Activated CD4-positive, alpha-beta memory T cell treated with anti-CD3 and anti-CD28 coated beads for 36 hours (primary cell): ENCODE measurements around the gene MYO15A. TPM values are rescaled to one million over a fixed set of nuclear protein-coding genes. Genes with fewer than 3 reads are reported as not detected.

Experiments used
- CTCF ChIA-PET: fragments of 350-600 bp; sonication (Branson Sonifier 250); formaldehyde crosslinking; loops from one replicate; lab custom pipeline; 2021; ENCODE audit warnings: antibody characterized with exemption, inconsistent platforms; lab: Charles Lee
- POLR2A ChIA-PET: fragments of 350-600 bp; sonication (Branson Sonifier 250); formaldehyde crosslinking; loops from one replicate; lab custom pipeline; 2021; ENCODE audit warnings: antibody characterized with exemption; lab: Charles Lee
- DNase-seq: peaks from one replicate; pipeline ENCODE4 v3.0.0-alpha.2; 2020
- H3K27ac Mint-ChIP-seq: one replicate; pipeline ENCODE4 v1.8.0; 2021; ENCODE audit warnings: mixed read lengths
- H3K27me3 Mint-ChIP-seq: one replicate; pipeline ENCODE4 v1.8.0; 2021; ENCODE audit warnings: mixed read lengths
- H3K36me3 Mint-ChIP-seq: one replicate; pipeline ENCODE4 v1.8.0; 2021; ENCODE audit warnings: mixed read lengths
- H3K4me1 Mint-ChIP-seq: one replicate; pipeline ENCODE4 v1.8.0; 2021; ENCODE audit warnings: low read depth, mixed read lengths
- H3K4me3 Mint-ChIP-seq: one replicate; pipeline ENCODE4 v1.8.0; 2021; ENCODE audit warnings: mild to moderate bottlenecking, mixed read lengths
- H3K9me3 Mint-ChIP-seq: one replicate; pipeline ENCODE4 v1.8.0; 2021; ENCODE audit warnings: mixed read lengths
- intact Hi-C: fragments of 100-400 bp; cut with micrococcal nuclease; formaldehyde crosslinking; loops from one replicate; pipeline ENCODE4 v1.15.1; 2023
- total RNA-seq, 2 experiments: library from RNA; stranded (reverse); gene quantifications; one replicate each; pipeline ENCODE4 v1.2.3, GENCODE V29; 2021

MYO15A gene
- total RNA-seq, 2 experiments from 2014 or later = 0.78 to 1.3 TPM

DNA sequence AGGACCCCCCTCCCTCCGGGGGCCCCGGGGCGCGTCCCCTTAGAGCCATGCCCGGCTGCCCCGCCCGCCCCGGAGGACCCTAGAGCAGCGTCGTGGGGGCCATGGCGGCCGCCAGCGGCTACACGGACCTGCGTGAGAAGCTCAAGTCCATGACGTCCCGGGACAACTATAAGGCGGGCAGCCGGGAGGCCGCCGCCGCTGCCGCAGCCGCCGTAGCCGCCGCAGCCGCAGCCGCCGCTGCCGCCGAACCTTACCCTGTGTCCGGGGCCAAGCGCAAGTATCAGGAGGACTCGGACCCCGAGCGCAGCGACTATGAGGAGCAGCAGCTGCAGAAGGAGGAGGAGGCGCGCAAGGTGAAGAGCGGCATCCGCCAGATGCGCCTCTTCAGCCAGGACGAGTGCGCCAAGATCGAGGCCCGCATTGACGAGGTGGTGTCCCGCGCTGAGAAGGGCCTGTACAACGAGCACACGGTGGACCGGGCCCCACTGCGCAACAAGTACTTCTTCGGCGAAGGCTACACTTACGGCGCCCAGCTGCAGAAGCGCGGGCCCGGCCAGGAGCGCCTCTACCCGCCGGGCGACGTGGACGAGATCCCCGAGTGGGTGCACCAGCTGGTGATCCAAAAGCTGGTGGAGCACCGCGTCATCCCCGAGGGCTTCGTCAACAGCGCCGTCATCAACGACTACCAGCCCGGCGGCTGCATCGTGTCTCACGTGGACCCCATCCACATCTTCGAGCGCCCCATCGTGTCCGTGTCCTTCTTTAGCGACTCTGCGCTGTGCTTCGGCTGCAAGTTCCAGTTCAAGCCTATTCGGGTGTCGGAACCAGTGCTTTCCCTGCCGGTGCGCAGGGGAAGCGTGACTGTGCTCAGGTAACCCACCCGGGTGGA is 75.8 kb downstream of the MYO15A start:
- Mint-ChIP-seq H3K27ac (peak overlapping the region; percentile 92), H3K9me3 (no peaks in the 10 kb centered on the region), H3K27me3 (no peaks in the 10 kb centered on the region), H3K36me3 (peaks cover 40% of the 10 kb centered on the region), H3K4me1 (peaks cover 54% of the 10 kb centered on the region), H3K4me3 (peak overlapping the region; percentile 91)
- peak; percentile 86 for DNase-seq
- ChIA-PET CTCF (interaction anchor here (0.6 to 13.2 kb wide), 5 partner anchors 21 to 43 kb away, joined by 3 to 140 read pairs (median 4); no protein-coding TSS in a partner anchor), POLR2A (interaction anchor here (0.6 to 1.7 kb wide), 5 partner anchors 14 to 226 kb away, joined by 3 to 5 read pairs (median 4); no protein-coding TSS in a partner anchor)
- intact Hi-C loops = loop anchor here (1.0 to 10.0 kb wide), 5 partner anchors 43 to 670 kb away; partner anchors contain the start of genes DRG2 and PRPSAP2

DNA sequence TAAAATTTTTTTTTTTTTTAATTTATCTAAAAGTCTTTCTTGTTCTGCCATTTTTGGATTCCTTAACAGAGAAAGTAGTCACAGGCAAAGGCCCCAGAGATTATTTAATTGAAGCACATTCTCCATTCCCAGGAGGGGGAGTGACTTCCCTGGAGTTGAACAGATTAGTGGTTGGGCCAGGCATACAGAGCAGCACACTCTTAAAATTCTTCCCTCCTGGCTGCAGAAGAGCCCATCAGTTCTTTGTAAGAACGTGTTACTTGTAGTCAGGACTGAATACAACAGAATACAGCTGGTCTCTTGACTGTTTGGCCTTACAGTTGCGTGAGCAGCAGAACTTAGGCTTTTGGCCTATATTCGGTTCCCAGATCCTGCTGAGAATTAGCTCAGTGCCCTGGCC is 76.8 kb downstream of the MYO15A start:
- Mint-ChIP-seq H3K9me3 (no peaks in the 10 kb centered on the region), H3K27me3 (no peaks in the 10 kb centered on the region), H3K4me1 (peaks cover 58% of the 10 kb centered on the region), H3K36me3 (peaks cover 46% of the 10 kb centered on the region), H3K4me3 (peak overlapping the region; percentile 91), H3K27ac (peak overlapping the region; percentile 64)
- no peak for DNase-seq
- ChIA-PET CTCF (interaction anchor here (1.1 to 13.2 kb wide), 2 partner anchors 27 to 44 kb away, joined by 3 to 140 read pairs; no protein-coding TSS in a partner anchor), POLR2A (interaction anchor here (1.1 to 1.7 kb wide), 2 partner anchors 30 to 40 kb away, joined by 3 to 5 read pairs; partner anchors contain the start of gene LLGL1)
- intact Hi-C loops = loop anchor here (1.0 to 10.0 kb wide), 3 partner anchors 44 to 669 kb away; partner anchors contain the start of gene PRPSAP2

DNA sequence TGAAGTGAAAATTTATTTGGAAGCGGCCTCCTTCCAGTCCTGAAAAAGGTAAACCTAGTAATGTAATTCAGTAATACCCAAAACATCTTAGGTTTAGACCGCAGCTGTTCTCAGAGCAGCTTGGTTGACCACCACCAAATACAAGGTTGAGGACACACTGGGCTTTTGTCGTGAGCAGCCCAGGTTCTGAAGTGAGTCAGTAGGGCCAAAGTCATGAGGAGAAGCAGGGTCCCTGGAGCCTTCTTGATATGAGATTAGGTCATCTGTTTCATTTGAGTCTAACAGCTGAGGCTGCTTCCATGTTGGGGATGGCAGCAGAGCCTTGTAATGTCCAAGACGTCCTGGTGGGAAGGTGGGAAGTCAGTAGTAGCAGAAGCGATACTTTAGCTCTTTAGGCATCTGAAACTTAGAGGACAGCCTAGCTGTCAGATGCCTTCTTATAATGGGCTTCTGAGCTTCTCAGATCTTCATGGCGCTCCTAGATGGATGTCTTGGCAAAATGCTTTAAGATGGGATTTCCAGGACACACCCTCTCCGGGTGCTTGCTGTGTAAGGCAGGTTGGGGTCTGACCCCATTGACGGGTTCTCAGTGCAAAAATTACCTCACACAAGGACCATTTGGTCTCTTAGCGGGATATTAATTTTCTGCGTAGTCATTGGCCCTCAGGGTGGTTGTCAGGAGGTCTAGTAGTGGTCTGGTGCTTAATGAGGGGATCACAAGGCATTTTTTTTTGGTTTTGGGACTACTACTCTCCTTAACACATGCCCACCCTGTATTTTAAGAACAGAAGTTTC is 77.5 kb downstream of the MYO15A start:
- Mint-ChIP-seq H3K27ac (peak overlapping the region; percentile 64), H3K4me3 (peak overlapping the region; percentile 91), H3K27me3 (no peaks in the 10 kb centered on the region), H3K36me3 (peaks cover 49% of the 10 kb centered on the region), H3K4me1 (peaks cover 58% of the 10 kb centered on the region), H3K9me3 (no peaks in the 10 kb centered on the region)
- POLR2A ChIA-PET = interaction anchor here (1.1 kb wide), 1 partner anchor 39 kb away, joined by 3 read pairs; the partner anchor contains the start of gene LLGL1
- intact Hi-C loops = loop anchor here (1.0 to 10.0 kb wide), 3 partner anchors 45 to 669 kb away; partner anchors contain the start of gene PRPSAP2
- DNase-seq = no peak
- CTCF ChIA-PET = interaction anchor here (1.0 to 13.2 kb wide), 3 partner anchors 28 to 44 kb away, joined by 3 to 140 read pairs (median 4); no protein-coding TSS in a partner anchor

DNA sequence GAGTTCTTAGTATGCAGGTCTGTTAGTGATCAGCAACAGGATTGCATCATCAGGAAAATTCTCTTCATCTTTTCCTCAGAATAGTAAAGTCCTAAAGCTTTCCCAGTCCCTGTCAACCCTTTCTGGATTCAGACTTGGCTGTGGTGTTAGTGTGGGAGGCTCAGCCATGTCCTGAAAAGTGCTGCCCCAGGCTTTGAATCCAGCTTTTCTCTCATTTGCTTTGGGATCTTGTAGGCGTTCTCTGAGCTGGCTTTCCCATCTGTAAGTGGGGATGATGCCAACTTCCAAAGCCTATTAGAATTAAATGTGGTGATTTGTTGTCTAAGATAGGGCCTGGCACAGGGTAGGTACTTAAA is 78.0 kb downstream of the MYO15A start:
- POLR2A ChIA-PET = interaction anchor here (1.1 kb wide), 1 partner anchor 38 kb away, joined by 3 read pairs; the partner anchor contains the start of gene LLGL1
- H3K9me3 Mint-ChIP-seq = no peaks in the 10 kb centered on the region
- H3K27ac Mint-ChIP-seq = peak overlapping the region; percentile 64
- no peaks in the 10 kb centered on the region for H3K27me3 Mint-ChIP-seq
- H3K4me3 Mint-ChIP-seq = peak overlapping the region; percentile 91
- CTCF ChIA-PET = interaction anchor here (1.0 to 13.2 kb wide), 3 partner anchors 29 to 45 kb away, joined by 3 to 140 read pairs (median 4); no protein-coding TSS in a partner anchor
- peaks cover 58% of the 10 kb centered on the region for H3K4me1 Mint-ChIP-seq
- intact Hi-C loops = loop anchor here (10.0 kb wide), 2 partner anchors 232 to 668 kb away; partner anchors contain the start of gene PRPSAP2
- DNase-seq = no peak
- H3K36me3 Mint-ChIP-seq = peaks cover 51% of the 10 kb centered on the region

DNA sequence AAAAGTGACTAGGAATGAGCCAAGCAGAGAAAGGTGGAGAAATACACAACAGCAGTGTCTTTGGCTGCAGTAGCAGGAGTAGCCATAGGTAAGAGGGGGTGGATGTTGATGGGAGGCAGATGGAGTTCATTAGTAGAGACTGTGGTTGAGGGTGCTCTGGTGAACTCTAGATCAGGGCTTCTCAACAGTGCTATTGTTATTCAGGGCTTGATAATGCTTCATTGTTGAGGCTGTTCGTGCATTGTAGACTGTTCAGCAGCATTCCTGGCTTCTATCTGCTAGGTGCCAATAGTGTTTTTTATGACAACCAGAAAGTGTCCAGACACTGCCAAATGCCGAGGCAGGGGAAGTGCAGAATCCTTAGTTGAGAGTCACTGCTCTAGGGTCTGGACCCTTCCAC is 78.7 kb downstream of the MYO15A start:
- Mint-ChIP-seq H3K27me3 (no peaks in the 10 kb centered on the region), H3K36me3 (peaks cover 51% of the 10 kb centered on the region), H3K4me1 (peaks cover 56% of the 10 kb centered on the region), H3K9me3 (no peaks in the 10 kb centered on the region), H3K27ac (peak overlapping the region; percentile 64), H3K4me3 (peak overlapping the region; percentile 91)
- intact Hi-C loops = loop anchor here (10.0 kb wide), 2 partner anchors 232 to 668 kb away; partner anchors contain the start of gene PRPSAP2
- ChIA-PET POLR2A (no interaction called here), CTCF (interaction anchor here (13.2 kb wide), 1 partner anchor 45 kb away, joined by 140 read pairs; no protein-coding TSS in a partner anchor)
- no peak for DNase-seq

DNA sequence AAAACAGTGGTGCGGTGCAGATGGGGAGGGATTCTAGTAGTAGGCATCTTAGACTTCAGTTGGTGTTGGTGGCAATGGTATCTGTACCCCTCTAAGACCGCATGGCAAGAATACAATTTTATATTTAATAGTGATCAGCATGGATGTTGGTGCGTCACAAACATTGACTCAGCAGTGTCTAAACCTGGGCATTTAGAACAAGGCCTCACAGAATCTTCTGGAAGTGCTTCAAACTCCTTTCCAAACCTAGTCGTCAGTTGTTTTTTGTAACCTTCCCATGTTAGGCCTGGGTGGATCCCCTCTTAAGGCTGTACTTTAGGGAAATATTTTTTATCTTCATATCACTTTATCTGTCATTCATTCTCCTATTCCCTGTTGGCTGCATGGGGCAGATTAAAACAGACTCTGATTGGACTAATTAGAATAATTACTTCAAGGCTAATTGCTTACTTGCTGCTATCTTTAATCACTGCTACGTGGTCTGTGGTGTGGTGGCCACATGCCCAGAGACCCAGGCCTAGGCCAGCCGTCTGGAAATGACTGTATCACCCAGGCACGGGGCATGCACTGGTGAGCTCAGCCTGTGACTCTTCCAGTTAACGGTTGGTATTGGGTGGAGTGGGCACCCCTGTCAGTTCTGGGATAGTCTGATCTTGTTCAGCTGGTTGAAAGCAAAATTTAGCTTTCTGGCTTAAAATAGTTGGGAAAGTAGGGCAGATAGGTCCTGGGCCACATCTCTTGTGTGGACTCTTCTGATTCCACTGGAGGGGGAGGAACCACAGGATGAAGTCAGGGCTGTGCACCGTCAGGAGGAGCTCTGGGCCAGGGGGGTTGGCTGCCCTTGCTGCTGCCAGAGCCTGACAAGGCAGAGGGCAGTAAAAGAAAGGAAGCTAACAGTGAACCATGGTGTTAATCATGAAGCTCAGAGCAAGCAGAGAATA is 79.5 kb downstream of the MYO15A start:
- peak; percentile 59 for DNase-seq
- intact Hi-C loops = loop anchor here (10.0 kb wide), 2 partner anchors 233 to 667 kb away; partner anchors contain the start of gene PRPSAP2
- ChIA-PET CTCF (interaction anchor here (1.9 to 13.2 kb wide), 2 partner anchors 9 to 46 kb away, joined by 5 to 140 read pairs; no protein-coding TSS in a partner anchor), POLR2A (interaction anchor here (0.6 kb wide), 1 partner anchor 169 kb away, joined by 4 read pairs; no protein-coding TSS in a partner anchor)
- peak overlapping the region; percentile 91 for H3K4me3 Mint-ChIP-seq
- H3K36me3 Mint-ChIP-seq = peaks cover 53% of the 10 kb centered on the region
- H3K27me3 Mint-ChIP-seq = no peaks in the 10 kb centered on the region
- peaks cover 58% of the 10 kb centered on the region for H3K4me1 Mint-ChIP-seq
- H3K27ac Mint-ChIP-seq = peak overlapping the region; percentile 80
- H3K9me3 Mint-ChIP-seq = no peaks in the 10 kb centered on the region

DNA sequence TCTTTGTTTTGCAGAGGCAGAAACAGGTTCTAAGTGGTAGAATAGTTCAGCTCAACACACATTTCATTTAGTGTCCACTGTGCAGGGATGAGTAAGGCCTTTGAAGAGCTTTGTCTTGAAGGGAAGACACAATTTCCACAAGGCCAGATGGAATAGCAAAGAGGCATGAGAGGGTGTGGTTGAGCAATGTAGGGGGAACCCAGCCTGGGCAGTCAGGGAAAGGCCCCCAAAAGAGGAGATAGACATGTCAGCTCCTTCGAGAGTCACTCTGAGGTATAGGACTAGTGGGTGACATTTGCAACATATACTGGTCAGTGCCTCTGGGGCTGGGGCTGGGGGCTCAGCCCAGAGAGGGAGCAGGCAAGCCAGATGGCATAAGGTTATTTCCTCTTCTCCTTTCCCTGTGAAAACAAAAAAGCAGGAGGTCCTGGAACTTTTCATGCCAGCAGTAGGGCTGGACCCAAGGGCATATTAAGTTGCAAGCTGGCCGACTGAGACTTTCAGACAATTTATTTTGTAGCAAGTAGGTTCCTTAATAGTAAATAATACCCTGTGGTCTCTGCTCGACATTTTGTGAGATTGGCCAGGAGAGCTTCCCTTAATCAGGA is 82.2 kb downstream of the MYO15A start:
- peaks cover 55% of the 10 kb centered on the region for H3K36me3 Mint-ChIP-seq

DNA sequence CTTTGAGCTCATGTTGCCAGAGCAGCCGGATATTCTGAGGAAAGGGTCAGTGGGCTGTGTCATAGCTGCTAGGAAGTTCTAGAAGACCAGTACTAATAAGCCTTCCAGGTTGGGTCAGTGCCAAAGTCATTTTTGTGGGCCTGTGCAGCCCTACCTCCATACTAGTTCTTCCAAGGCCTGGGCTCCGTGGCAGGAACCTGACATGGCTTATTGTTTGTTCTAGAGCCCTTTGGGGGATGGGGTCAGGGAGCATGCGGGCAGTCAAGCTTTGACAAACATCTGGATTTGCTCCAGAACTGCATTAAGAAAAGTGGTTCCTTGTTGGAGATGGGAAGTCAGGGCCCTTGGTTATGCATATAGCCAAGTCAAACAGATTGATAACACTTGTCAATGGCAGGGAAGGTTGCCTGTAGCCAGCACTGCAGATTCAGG is 82.7 kb downstream of the MYO15A start:
- no peak overlapping the region for H3K4me3 Mint-ChIP-seq
- intact Hi-C loops = no loop called here
- DNase-seq = no peak
- H3K36me3 Mint-ChIP-seq = peaks cover 54% of the 10 kb centered on the region
- no peaks in the 10 kb centered on the region for H3K9me3 Mint-ChIP-seq
- peaks cover 62% of the 10 kb centered on the region for H3K4me1 Mint-ChIP-seq
- CTCF ChIA-PET = interaction anchor here (1.2 to 13.2 kb wide), 3 partner anchors 27 to 137 kb away, joined by 4 to 140 read pairs (median 4); no protein-coding TSS in a partner anchor
- no peaks in the 10 kb centered on the region for H3K27me3 Mint-ChIP-seq
- no peak overlapping the region for H3K27ac Mint-ChIP-seq
- POLR2A ChIA-PET = interaction anchor here (1.4 kb wide), 1 partner anchor 19 kb away, joined by 4 read pairs; no protein-coding TSS in a partner anchor

More for the DNA sequence above, 82.2 kb downstream of the MYO15A start:
- ChIA-PET POLR2A (interaction anchor here (1.4 kb wide), 1 partner anchor 19 kb away, joined by 4 read pairs; no protein-coding TSS in a partner anchor), CTCF (interaction anchor here (2.0 to 13.2 kb wide), 2 partner anchors 27 to 49 kb away, joined by 4 to 140 read pairs; no protein-coding TSS in a partner anchor)
- no peak overlapping the region for H3K4me3 Mint-ChIP-seq
- no peak for DNase-seq
- no peaks in the 10 kb centered on the region for H3K27me3 Mint-ChIP-seq
- H3K9me3 Mint-ChIP-seq = no peaks in the 10 kb centered on the region
- peak overlapping the region; percentile 4 for H3K27ac Mint-ChIP-seq
- intact Hi-C loops = no loop called here
- H3K4me1 Mint-ChIP-seq = peaks cover 68% of the 10 kb centered on the region

DNA sequence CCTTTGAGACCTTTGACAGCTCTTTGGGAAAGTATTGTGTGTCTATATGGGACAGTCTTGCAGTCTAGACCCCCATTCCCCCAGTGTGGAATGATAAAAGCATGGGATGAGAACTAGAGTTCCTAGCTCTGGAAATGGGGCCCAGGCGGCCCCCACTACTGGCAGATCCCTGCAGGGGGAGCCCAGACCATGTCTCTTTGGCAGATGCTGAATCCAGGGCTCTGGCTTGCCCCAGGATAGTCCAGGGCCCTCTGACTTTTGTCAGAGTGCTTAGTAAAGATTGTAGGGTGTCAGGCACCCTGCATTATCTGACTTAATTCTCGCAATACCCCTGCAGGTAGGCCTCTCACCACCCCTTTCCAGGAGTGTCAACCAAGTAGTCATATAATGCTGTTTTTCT is 83.4 kb downstream of the MYO15A start:
- ChIA-PET POLR2A (no interaction called here), CTCF (interaction anchor here (0.6 to 13.2 kb wide), 4 partner anchors 26 to 433 kb away, joined by 3 to 140 read pairs (median 4); no protein-coding TSS in a partner anchor)
- Mint-ChIP-seq H3K36me3 (peaks cover 54% of the 10 kb centered on the region), H3K4me1 (peaks cover 58% of the 10 kb centered on the region), H3K27me3 (no peaks in the 10 kb centered on the region), H3K27ac (no peak overlapping the region), H3K9me3 (no peaks in the 10 kb centered on the region), H3K4me3 (no peak overlapping the region)
- intact Hi-C loops = no loop called here
- DNase-seq = no peak

DNA sequence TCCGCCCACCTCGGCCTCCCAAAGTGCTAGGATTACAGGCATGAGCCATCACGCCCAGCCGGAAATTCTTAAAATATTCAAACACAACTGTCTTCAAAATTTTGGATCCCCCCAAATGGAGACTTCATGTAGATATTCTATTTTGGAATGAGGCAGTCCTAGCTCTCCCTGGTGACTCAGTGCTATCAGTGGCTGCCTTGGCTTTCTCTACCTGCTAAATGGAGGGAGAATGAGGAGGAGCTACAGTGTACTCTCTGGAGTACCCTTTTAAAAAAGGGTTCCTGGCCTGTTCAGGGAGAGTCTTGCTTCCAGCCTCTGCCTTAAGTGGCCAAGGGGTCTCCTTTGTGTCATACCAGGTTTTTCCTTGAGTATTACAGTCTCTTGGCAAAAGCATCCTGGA is 85.8 kb downstream of the MYO15A start:
- CTCF ChIA-PET = no interaction called here
- Mint-ChIP-seq H3K27me3 (no peaks in the 10 kb centered on the region), H3K36me3 (peaks cover 49% of the 10 kb centered on the region), H3K9me3 (no peaks in the 10 kb centered on the region), H3K4me3 (no peak overlapping the region), H3K27ac (no peak overlapping the region), H3K4me1 (peaks cover 63% of the 10 kb centered on the region)
- intact Hi-C loops = no loop called here
- POLR2A ChIA-PET = no interaction called here
- DNase-seq = no peak
